GM12873 (cell line): ENCODE measurements around the gene TNFSF9.

Source experiments
- CTCF ChIP-seq: IDR thresholded peaks from 2 replicates; pipeline ENCODE4 v1.5.1; 2012; ENCODE audit warnings: low read depth, mild to moderate bottlenecking, moderate library complexity, low read length, control low read depth; ENCODE audit not compliant: insufficient read depth; ENCODE audit errors: missing control alignments

Gene TNFSF9

GRCh38 chr19:6489278-6490061 lies 41.4 kb upstream of the TNFSF9 start:
- no peak for TF ChIP-seq CTCF

GRCh38 chr19:6490134-6490533 lies 40.7 kb upstream of the TNFSF9 start:
- TF ChIP-seq CTCF = no peak

GRCh38 chr19:6491802-6492592 lies 38.8 kb upstream of the TNFSF9 start:
- TF ChIP-seq CTCF = no peak

GRCh38 chr19:6494438-6495036 lies 36.3 kb upstream of the TNFSF9 start:
- TF ChIP-seq CTCF = no peak

- no peak for TF ChIP-seq CTCF
Measured at GRCh38 chr19:6495947-6496346, 34.9 kb upstream of the TNFSF9 start.

- TF ChIP-seq CTCF = no peak
Measured at GRCh38 chr19:6498294-6499036, 32.4 kb upstream of the TNFSF9 start.
